Activated naive CD8-positive, alpha-beta T cell treated with anti-CD3 and anti-CD28 coated beads, Interleukin-2, amount 50 U/mL, for 16 hours (primary cell): ENCODE measurements around the gene GSDME.

Experiments
- DNase-seq: peaks from one replicate; pipeline ENCODE4 v3.0.0-alpha.2; 2020; ENCODE audit warnings: low read depth, low spot score

GSDME gene

GRCh38 chr7:24722386-24723177 is 34.7 kb downstream of the GSDME start:
- DNase-seq, result no peak

- DNase-seq, result no peak
Observed at GRCh38 chr7:24721481-24722001, 35.7 kb downstream of the GSDME start.

GRCh38 chr7:24720283-24720682 is 37.0 kb downstream of the GSDME start:
- no peak for DNase-seq

- no peak for DNase-seq
Observed at GRCh38 chr7:24718977-24719491, 38.2 kb downstream of the GSDME start.

- DNase-seq, result no peak
Observed at GRCh38 chr7:24718431-24718831, 38.8 kb downstream of the GSDME start.

GRCh38 chr7:24717694-24718320 is 39.5 kb downstream of the GSDME start:
- DNase-seq, result no peak

- DNase-seq, result no peak
Observed at GRCh38 chr7:24717247-24717622, 40.0 kb downstream of the GSDME start.

GRCh38 chr7:24716480-24717246 is 40.6 kb downstream of the GSDME start:
- no peak for DNase-seq

- no peak for DNase-seq
Observed at GRCh38 chr7:24715661-24716479, 41.4 kb downstream of the GSDME start.

GRCh38 chr7:24715171-24715570 is 42.1 kb downstream of the GSDME start:
- DNase-seq, result no peak

GRCh38 chr7:24714676-24715010 is 42.6 kb downstream of the GSDME start:
- no peak for DNase-seq

- DNase-seq, result no peak
Observed at GRCh38 chr7:24713850-24714675, 43.2 kb downstream of the GSDME start.

GRCh38 chr7:24713039-24713793 is 44.0 kb downstream of the GSDME start:
- no peak for DNase-seq

GRCh38 chr7:24709585-24710360 is 47.5 kb downstream of the GSDME start:
- DNase-seq, result no peak

- no peak for DNase-seq
Observed at GRCh38 chr7:24709051-24709450, 48.2 kb downstream of the GSDME start.

- no peak for DNase-seq
Observed at GRCh38 chr7:24707988-24708615, 49.2 kb downstream of the GSDME start.

- no peak for DNase-seq
Observed at GRCh38 chr7:24706211-24707170, 50.8 kb downstream of the GSDME start.
